ENCODE results near the gene ZNG1F. TPM values are rescaled to one million over a fixed set of nuclear protein-coding genes. Genes with fewer than 3 reads are reported as not detected.
"Not testable (repeated sequence)": the region's sequence is repeated elsewhere in the genome, so short reads cannot be mapped to it uniquely, and the experiment has no call there.

ZNG1F gene
- total RNA-seq, 2 donors from 2014 or later, result 11.5 to 15.4 TPM

- H3K4me3 Mint-ChIP-seq, result not testable (repeated sequence)
- 10% methylated on average over 8 of the region's 33 CpGs; no CpG with 5 or more reads in 1 of the 2 experiments for WGBS, 2 experiments (ENCODE audit: insufficient coverage in 1 of 2, insufficient read length in 1 of 2)
Observed at GRCh38 chr9:41123812-41124211, 65.3 kb downstream of the ZNG1F start.

GRCh38 chr9:41123396-41123795, 65.7 kb downstream of the ZNG1F start:
- H3K9me3 Mint-ChIP-seq; H3K36me3 ChIP-seq (ENCODE audit: control insufficient read depth, insufficient read depth, low read length); DNase-seq; H3K4me3 Mint-ChIP-seq; H3K9ac ChIP-seq (ENCODE audit: extremely low read depth, low read length, poor library complexity, severe bottlenecking); H3K4me1 ChIP-seq (ENCODE audit: control insufficient read depth, insufficient read depth, low read length); H3K4me3 ChIP-seq (ENCODE audit: low read length); H3K27ac Mint-ChIP-seq; H3K4me1 Mint-ChIP-seq; H3K9me3 ChIP-seq (ENCODE audit: control insufficient read depth, low read length); H3K36me3 Mint-ChIP-seq (ENCODE audit: low read depth); H3K27ac ChIP-seq (ENCODE audit: low read depth, low read length): not testable (repeated sequence)
- H3K27me3 Mint-ChIP-seq (ENCODE audit: insufficient read depth), result peaks cover 14% of the 10 kb centered on the region
- WGBS, 2 experiments (ENCODE audit: insufficient coverage in 1 of 2, insufficient read length in 1 of 2), result 4% methylated on average over 8 of the region's 32 CpGs; no CpG with 5 or more reads in 1 of the 2 experiments
- peaks cover 19% of the 10 kb centered on the region for H3K27me3 ChIP-seq (ENCODE audit: control insufficient read depth, insufficient read depth, low read length, poor library complexity, severe bottlenecking)

More at GRCh38 chr9:41123812-41124211, 65.3 kb downstream of the ZNG1F start:
- peaks cover 14% of the 10 kb centered on the region for H3K27me3 Mint-ChIP-seq (ENCODE audit: insufficient read depth)
- H3K27ac ChIP-seq (ENCODE audit: low read depth, low read length); H3K4me1 ChIP-seq (ENCODE audit: control insufficient read depth, insufficient read depth, low read length); DNase-seq; H3K36me3 Mint-ChIP-seq (ENCODE audit: low read depth); H3K9ac ChIP-seq (ENCODE audit: extremely low read depth, low read length, poor library complexity, severe bottlenecking); H3K36me3 ChIP-seq (ENCODE audit: control insufficient read depth, insufficient read depth, low read length); H3K9me3 ChIP-seq (ENCODE audit: control insufficient read depth, low read length); H3K9me3 Mint-ChIP-seq; H3K4me1 Mint-ChIP-seq; H3K27ac Mint-ChIP-seq; H3K4me3 ChIP-seq (ENCODE audit: low read length): not testable (repeated sequence)
- H3K27me3 ChIP-seq (ENCODE audit: control insufficient read depth, insufficient read depth, low read length, poor library complexity, severe bottlenecking), result peaks cover 19% of the 10 kb centered on the region

GRCh38 chr9:41120696-41121095, 68.4 kb downstream of the ZNG1F start:
- H3K9ac ChIP-seq (ENCODE audit: extremely low read depth, low read length, poor library complexity, severe bottlenecking); H3K27ac ChIP-seq (ENCODE audit: low read depth, low read length); H3K9me3 ChIP-seq (ENCODE audit: control insufficient read depth, low read length); H3K36me3 Mint-ChIP-seq (ENCODE audit: low read depth); H3K27ac Mint-ChIP-seq; H3K4me3 Mint-ChIP-seq; H3K4me1 Mint-ChIP-seq; H3K27me3 Mint-ChIP-seq (ENCODE audit: insufficient read depth); H3K9me3 Mint-ChIP-seq; H3K36me3 ChIP-seq (ENCODE audit: control insufficient read depth, insufficient read depth, low read length); H3K4me1 ChIP-seq (ENCODE audit: control insufficient read depth, insufficient read depth, low read length); DNase-seq; H3K4me3 ChIP-seq (ENCODE audit: low read length): not testable (repeated sequence)
- peaks cover 16% of the 10 kb centered on the region for H3K27me3 ChIP-seq (ENCODE audit: control insufficient read depth, insufficient read depth, low read length, poor library complexity, severe bottlenecking)
- WGBS, 2 experiments (ENCODE audit: insufficient coverage in 1 of 2, insufficient read length in 1 of 2), result no CpG with 5 or more reads among the region's 4 CpGs

- not testable (repeated sequence) for H3K9ac ChIP-seq (ENCODE audit: extremely low read depth, low read length, poor library complexity, severe bottlenecking); H3K27me3 Mint-ChIP-seq (ENCODE audit: insufficient read depth); H3K9me3 Mint-ChIP-seq; H3K27ac Mint-ChIP-seq; H3K4me3 Mint-ChIP-seq; H3K9me3 ChIP-seq (ENCODE audit: control insufficient read depth, low read length); H3K36me3 Mint-ChIP-seq (ENCODE audit: low read depth); DNase-seq; H3K4me1 Mint-ChIP-seq; H3K27ac ChIP-seq (ENCODE audit: low read depth, low read length); H3K36me3 ChIP-seq (ENCODE audit: control insufficient read depth, insufficient read depth, low read length); H3K4me1 ChIP-seq (ENCODE audit: control insufficient read depth, insufficient read depth, low read length); H3K4me3 ChIP-seq (ENCODE audit: low read length)
- no CpG with 5 or more reads among the region's 5 CpGs for WGBS, 2 experiments (ENCODE audit: insufficient coverage in 1 of 2, insufficient read length in 1 of 2)
- H3K27me3 ChIP-seq (ENCODE audit: control insufficient read depth, insufficient read depth, low read length, poor library complexity, severe bottlenecking), result peaks cover 16% of the 10 kb centered on the region
Observed at GRCh38 chr9:41119719-41120118, 69.4 kb downstream of the ZNG1F start.

- peaks cover 16% of the 10 kb centered on the region for H3K27me3 ChIP-seq (ENCODE audit: control insufficient read depth, insufficient read depth, low read length, poor library complexity, severe bottlenecking)
- H3K9me3 ChIP-seq (ENCODE audit: control insufficient read depth, low read length); H3K36me3 Mint-ChIP-seq (ENCODE audit: low read depth); H3K36me3 ChIP-seq (ENCODE audit: control insufficient read depth, insufficient read depth, low read length); H3K9me3 Mint-ChIP-seq; H3K4me3 ChIP-seq (ENCODE audit: low read length); DNase-seq; H3K4me1 Mint-ChIP-seq; H3K27ac ChIP-seq (ENCODE audit: low read depth, low read length); H3K4me1 ChIP-seq (ENCODE audit: control insufficient read depth, insufficient read depth, low read length); H3K4me3 Mint-ChIP-seq; H3K9ac ChIP-seq (ENCODE audit: extremely low read depth, low read length, poor library complexity, severe bottlenecking); H3K27ac Mint-ChIP-seq; H3K27me3 Mint-ChIP-seq (ENCODE audit: insufficient read depth): not testable (repeated sequence)
- WGBS, 2 experiments (ENCODE audit: insufficient coverage in 1 of 2, insufficient read length in 1 of 2), result 35 to 53% methylated on average over 2 to 5 of the region's 7 CpGs
Observed at GRCh38 chr9:41119311-41119710, 69.8 kb downstream of the ZNG1F start.

- H3K9me3 Mint-ChIP-seq; DNase-seq; H3K36me3 Mint-ChIP-seq (ENCODE audit: low read depth); H3K27ac ChIP-seq (ENCODE audit: low read depth, low read length); H3K4me1 Mint-ChIP-seq; H3K4me1 ChIP-seq (ENCODE audit: control insufficient read depth, insufficient read depth, low read length); H3K4me3 ChIP-seq (ENCODE audit: low read length); H3K9ac ChIP-seq (ENCODE audit: extremely low read depth, low read length, poor library complexity, severe bottlenecking); H3K9me3 ChIP-seq (ENCODE audit: control insufficient read depth, low read length); H3K27ac Mint-ChIP-seq; H3K36me3 ChIP-seq (ENCODE audit: control insufficient read depth, insufficient read depth, low read length); H3K4me3 Mint-ChIP-seq: not testable (repeated sequence)
- no CpG with 5 or more reads among the region's 14 CpGs for whole genome bisulfite sequencing, 2 experiments (ENCODE audit: insufficient coverage in 1 of 2, insufficient read length in 1 of 2)
- H3K27me3 ChIP-seq (ENCODE audit: control insufficient read depth, insufficient read depth, low read length, poor library complexity, severe bottlenecking), result peaks cover 19% of the 10 kb centered on the region
- peaks cover 14% of the 10 kb centered on the region for H3K27me3 Mint-ChIP-seq (ENCODE audit: insufficient read depth)
Observed at GRCh38 chr9:41113348-41113747, 75.8 kb downstream of the ZNG1F start.

- H3K9me3 ChIP-seq (ENCODE audit: control insufficient read depth, low read length); DNase-seq; H3K27ac ChIP-seq (ENCODE audit: low read depth, low read length); H3K36me3 Mint-ChIP-seq (ENCODE audit: low read depth); H3K36me3 ChIP-seq (ENCODE audit: control insufficient read depth, insufficient read depth, low read length); H3K4me1 Mint-ChIP-seq; H3K4me3 Mint-ChIP-seq; H3K9me3 Mint-ChIP-seq; H3K27ac Mint-ChIP-seq; H3K9ac ChIP-seq (ENCODE audit: extremely low read depth, low read length, poor library complexity, severe bottlenecking); H3K4me1 ChIP-seq (ENCODE audit: control insufficient read depth, insufficient read depth, low read length); H3K4me3 ChIP-seq (ENCODE audit: low read length): not testable (repeated sequence)
- peaks cover 18% of the 10 kb centered on the region for H3K27me3 Mint-ChIP-seq (ENCODE audit: insufficient read depth)
- H3K27me3 ChIP-seq (ENCODE audit: control insufficient read depth, insufficient read depth, low read length, poor library complexity, severe bottlenecking), result peaks cover 32% of the 10 kb centered on the region
- 76 to 81% methylated on average over 4 to 10 of the region's 12 CpGs for WGBS, 2 experiments (ENCODE audit: insufficient coverage in 1 of 2, insufficient read length in 1 of 2)
Observed at GRCh38 chr9:41111414-41111813, 77.7 kb downstream of the ZNG1F start.
